Measurements from ENCODE around the gene CDC6. TPM values are rescaled to one million over a fixed set of nuclear protein-coding genes. Genes with fewer than 3 reads are reported as not detected.

CDC6 gene
- total RNA-seq, 1 donor from 2014 or later = 3.7 TPM

DNA sequence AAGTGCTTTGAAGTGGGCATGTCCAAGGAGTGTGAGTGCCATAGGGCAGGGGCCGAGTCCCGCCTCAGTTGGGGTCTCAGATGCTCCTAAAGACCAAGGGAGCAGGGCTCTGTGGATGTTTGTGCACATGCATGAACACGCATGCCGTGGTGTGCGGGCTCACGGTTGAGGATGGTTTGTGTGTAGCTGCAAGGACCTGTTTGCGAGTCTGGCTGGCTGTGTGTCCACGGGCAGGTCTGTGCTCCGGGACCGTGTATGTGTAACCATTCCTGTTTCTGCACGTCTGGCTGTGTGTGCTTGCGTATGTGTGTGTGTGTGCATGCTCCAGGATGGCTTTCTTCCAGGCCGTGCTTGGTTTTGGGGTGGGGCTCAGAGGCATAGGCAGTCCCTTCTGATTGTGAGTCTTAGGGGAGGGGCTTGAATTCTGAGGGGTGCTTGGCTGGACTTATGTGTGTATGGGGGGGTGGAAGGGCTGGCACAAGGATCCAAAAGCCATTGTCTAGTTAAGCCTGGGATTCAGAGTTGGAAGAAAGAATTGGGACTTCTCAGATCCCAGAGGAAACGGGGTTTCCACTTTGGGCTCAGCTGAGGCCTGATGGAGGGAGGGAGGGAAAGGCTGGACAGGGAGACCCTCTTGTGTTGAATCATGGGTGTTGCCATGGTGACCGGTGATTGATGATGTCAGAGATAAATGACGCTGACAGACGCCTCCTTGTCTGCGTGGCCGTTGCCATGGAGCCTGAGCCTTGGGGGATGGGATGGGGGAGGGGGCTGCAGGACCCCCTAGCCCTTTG is 62.4 kb downstream of the CDC6 start:
- intact Hi-C loops (cut with DNase I) = no loop called here
- H3K9me3 ChIP-seq = no peaks in the 10 kb centered on the region
- DNase-seq (ENCODE audit: extremely low spot score in 2 of 2) = no peak
- no peak overlapping the region for H3K4me3 ChIP-seq
- peaks cover 68% of the 10 kb centered on the region for H3K4me1 ChIP-seq
- H3K27me3 ChIP-seq = no peaks in the 10 kb centered on the region
- TF ChIP-seq POLR2AphosphoS5 (IDR thresholded peaks at IDR 0.05; ENCODE audit: insufficient read depth in 1 of 2, low read depth in 1 of 2) = peak in 1 of 2 donors; percentile 34
- TF ChIP-seq, protein P1, sequence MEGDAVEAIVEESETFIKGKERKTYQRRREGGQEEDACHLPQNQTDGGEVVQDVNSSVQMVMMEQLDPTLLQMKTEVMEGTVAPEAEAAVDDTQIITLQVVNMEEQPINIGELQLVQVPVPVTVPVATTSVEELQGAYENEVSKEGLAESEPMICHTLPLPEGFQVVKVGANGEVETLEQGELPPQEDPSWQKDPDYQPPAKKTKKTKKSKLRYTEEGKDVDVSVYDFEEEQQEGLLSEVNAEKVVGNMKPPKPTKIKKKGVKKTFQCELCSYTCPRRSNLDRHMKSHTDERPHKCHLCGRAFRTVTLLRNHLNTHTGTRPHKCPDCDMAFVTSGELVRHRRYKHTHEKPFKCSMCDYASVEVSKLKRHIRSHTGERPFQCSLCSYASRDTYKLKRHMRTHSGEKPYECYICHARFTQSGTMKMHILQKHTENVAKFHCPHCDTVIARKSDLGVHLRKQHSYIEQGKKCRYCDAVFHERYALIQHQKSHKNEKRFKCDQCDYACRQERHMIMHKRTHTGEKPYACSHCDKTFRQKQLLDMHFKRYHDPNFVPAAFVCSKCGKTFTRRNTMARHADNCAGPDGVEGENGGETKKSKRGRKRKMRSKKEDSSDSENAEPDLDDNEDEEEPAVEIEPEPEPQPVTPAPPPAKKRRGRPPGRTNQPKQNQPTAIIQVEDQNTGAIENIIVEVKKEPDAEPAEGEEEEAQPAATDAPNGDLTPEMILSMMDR (IDR thresholded peaks at IDR 0.05) = no peak
- peaks cover 3 to 35% of the 10 kb centered on the region in 2 donors for H3K36me3 ChIP-seq
- peak overlapping the region; percentile 97 for H3K27ac ChIP-seq

DNA sequence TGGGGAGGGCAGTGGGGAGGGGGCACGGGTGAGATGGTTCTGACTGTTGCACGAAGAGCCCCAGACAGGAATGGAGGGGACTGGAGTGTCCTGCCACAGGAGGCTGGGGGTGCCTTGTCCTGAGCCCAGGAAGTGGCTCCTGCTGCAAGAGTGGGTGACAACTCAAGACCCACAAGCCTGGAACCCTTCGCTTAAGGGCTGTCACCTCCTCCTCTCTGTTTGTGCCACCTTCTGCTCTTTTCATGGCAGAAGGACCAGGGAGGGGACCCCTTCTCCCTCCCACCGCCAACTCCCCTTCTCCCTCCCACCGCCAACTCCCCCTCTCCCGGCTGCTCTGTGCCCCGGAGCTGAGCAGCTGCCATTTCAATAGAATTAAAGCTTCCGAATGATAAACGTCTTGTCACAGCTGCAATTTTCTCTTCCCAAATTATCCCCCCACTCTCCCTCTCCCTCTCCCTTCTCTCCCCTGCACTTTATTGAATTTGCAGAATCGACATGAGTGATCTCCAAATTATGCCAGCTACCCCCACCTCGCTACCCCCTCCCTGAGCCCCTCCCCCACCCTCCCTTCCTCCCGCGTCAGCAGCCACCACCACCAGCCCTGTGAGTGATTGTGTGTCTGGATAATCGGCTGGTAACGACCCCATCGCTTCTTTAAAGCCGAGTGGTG is 63.1 kb downstream of the CDC6 start:
- Histone ChIP-seq H3K4me1 (peaks cover 68% of the 10 kb centered on the region), H3K27me3 (no peaks in the 10 kb centered on the region), H3K4me3 (no peak overlapping the region), H3K36me3 (peaks cover 3 to 41% of the 10 kb centered on the region in 2 donors), H3K27ac (peak overlapping the region; percentile 97), H3K9me3 (no peaks in the 10 kb centered on the region)
- intact Hi-C loops (cut with DNase I) = no loop called here
- DNase-seq (ENCODE audit: extremely low spot score in 2 of 2) = no peak
- TF ChIP-seq, protein P1 (IDR thresholded peaks at IDR 0.05) = no peak
- no peak for TF ChIP-seq POLR2AphosphoS5 (IDR thresholded peaks at IDR 0.05; ENCODE audit: insufficient read depth in 1 of 2, low read depth in 1 of 2)
- TF ChIP-seq POLR2A (IDR thresholded peaks at IDR 0.05) = no peak

DNA sequence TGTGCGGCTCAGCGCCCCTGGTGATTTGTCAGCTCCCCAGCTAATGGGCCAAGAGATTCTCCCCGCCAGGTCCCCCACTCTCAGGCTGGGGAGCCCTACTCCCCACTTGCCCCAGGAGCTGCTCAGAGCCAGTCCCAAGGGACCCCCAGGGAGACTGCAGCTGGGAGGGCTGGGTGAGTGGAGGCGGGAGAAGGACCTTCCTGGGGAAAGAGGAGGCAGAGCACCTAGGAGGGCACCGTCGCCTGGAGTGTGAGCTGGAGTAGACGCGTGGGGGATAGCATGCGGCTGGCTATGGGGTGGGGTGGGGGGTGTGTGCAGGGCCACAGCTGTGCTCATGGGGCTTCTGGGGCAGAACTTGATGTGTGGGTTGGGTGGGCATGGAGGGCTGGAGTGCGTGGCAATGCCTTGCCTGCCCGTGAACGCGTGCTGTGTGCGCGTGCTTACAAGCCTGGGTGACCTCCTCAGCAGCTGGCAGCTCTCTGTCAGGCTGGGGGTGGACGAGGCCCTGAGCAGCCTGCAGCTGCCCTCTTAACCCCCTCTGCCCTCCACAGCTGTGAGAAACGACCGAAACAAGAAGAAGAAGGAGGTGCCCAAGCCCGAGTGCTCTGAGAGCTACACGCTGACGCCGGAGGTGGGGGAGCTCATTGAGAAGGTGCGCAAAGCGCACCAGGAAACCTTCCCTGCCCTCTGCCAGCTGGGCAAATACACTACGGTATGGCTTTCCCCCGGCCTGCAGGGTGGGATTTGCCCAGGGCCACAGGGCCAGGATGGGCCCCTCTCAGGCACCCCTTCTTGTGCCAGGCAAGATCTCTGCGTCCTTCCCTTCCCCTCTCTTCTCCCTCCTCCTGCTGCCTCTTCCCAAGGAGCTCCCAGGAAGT is 63.9 kb downstream of the CDC6 start:
- DNase-seq (ENCODE audit: extremely low spot score in 2 of 2) = no peak
- H3K36me3 ChIP-seq = peaks cover 3 to 45% of the 10 kb centered on the region in 2 donors
- intact Hi-C loops (cut with DNase I) = no loop called here

DNA sequence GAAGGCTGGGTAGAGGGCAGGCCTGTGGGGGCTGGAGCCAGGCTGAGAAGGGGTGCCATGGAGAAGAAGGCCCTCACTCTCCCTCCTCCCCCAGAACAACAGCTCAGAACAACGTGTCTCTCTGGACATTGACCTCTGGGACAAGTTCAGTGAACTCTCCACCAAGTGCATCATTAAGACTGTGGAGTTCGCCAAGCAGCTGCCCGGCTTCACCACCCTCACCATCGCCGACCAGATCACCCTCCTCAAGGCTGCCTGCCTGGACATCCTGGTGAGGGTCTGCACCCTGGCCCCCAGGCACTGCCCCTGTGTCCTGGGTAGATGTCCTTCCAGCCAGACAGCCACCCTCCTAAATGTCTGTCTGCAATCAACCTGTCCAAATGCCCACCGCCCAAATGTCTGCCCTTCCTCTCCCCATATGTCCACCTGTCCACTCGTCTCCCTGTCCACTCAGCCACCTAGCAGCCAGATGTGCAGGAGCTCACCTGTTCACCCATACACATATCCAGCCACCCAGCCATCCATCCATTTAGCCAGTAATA is 64.6 kb downstream of the CDC6 start:
- DNase-seq (ENCODE audit: extremely low spot score in 2 of 2) = peak in 1 of 2 donors; percentile 87
- H3K36me3 ChIP-seq = peaks cover 3 to 45% of the 10 kb centered on the region in 2 donors
- no peaks in the 10 kb centered on the region for H3K9me3 ChIP-seq
- TF ChIP-seq, protein P1 (IDR thresholded peaks at IDR 0.05) = no peak
- no peak for TF ChIP-seq POLR2AphosphoS5 (IDR thresholded peaks at IDR 0.05; ENCODE audit: insufficient read depth in 1 of 2, low read depth in 1 of 2)
- TF ChIP-seq POLR2A (IDR thresholded peaks at IDR 0.05) = no peak
- peaks cover 58% of the 10 kb centered on the region for H3K4me1 ChIP-seq
- H3K27me3 ChIP-seq = no peaks in the 10 kb centered on the region
- H3K4me3 ChIP-seq = no peak overlapping the region
- intact Hi-C loops (cut with DNase I) = no loop called here
- H3K27ac ChIP-seq = no peak overlapping the region

More for the DNA sequence above, 63.9 kb downstream of the CDC6 start:
- Histone ChIP-seq H3K27ac (no peak overlapping the region), H3K4me1 (peaks cover 65% of the 10 kb centered on the region), H3K4me3 (no peak overlapping the region), H3K27me3 (no peaks in the 10 kb centered on the region), H3K9me3 (no peaks in the 10 kb centered on the region)
- TF ChIP-seq, protein P1 (IDR thresholded peaks at IDR 0.05) = no peak
- no peak for TF ChIP-seq POLR2A (IDR thresholded peaks at IDR 0.05)
- TF ChIP-seq POLR2AphosphoS5 (IDR thresholded peaks at IDR 0.05; ENCODE audit: insufficient read depth in 1 of 2, low read depth in 1 of 2) = no peak
